Measurements from ENCODE around the gene SCTR.

- no peak for TF ChIP-seq CTCF (IDR thresholded peaks at IDR 0.05)
- TF ChIP-seq EP300 (IDR thresholded peaks at IDR 0.05): no peak
- TF ChIP-seq POLR2A (IDR thresholded peaks at IDR 0.05): no peak
Measured at GRCh38 chr2:119415630-119416029, 108.7 kb downstream of the SCTR start.
